Activated B cell treated with CpG ODN at 0.5 μM for 24 hours (primary cell): ENCODE measurements around the gene HCN2. TPM values are rescaled to one million over a fixed set of nuclear protein-coding genes. Genes with fewer than 3 reads are reported as not detected.

Experiments used
- ATAC-seq: fragments of 200-7000 bp; cut with Tn5 transposase; one replicate; pipeline ENCODE4 v1.10.0; 2021; ENCODE audit warnings: low read depth, mild to moderate bottlenecking, moderate library complexity
- CTCF ChIA-PET: fragments of 350-600 bp; sonication (Branson Sonifier 250); formaldehyde crosslinking; loops from one replicate; lab custom pipeline; 2021; ENCODE audit warnings: antibody characterized with exemption; lab: Charles Lee
- POLR2A ChIA-PET: fragments of 350-600 bp; sonication (Branson Sonifier 250); formaldehyde crosslinking; loops from one replicate; lab custom pipeline; 2021; ENCODE audit warnings: antibody characterized with exemption; lab: Charles Lee
- DNase-seq: peaks from one replicate; pipeline ENCODE4 v3.0.0; 2022
- H3K27ac Mint-ChIP-seq: one replicate; pipeline ENCODE4 v1.8.0; 2020; ENCODE audit warnings: mixed read lengths
- H3K27me3 Mint-ChIP-seq: one replicate; pipeline ENCODE4 v1.8.0; 2021; ENCODE audit warnings: mixed read lengths
- H3K36me3 Mint-ChIP-seq: one replicate; pipeline ENCODE4 v1.8.0; 2021; ENCODE audit warnings: low read depth, mixed read lengths
- H3K4me1 Mint-ChIP-seq: one replicate; pipeline ENCODE4 v1.8.0; 2021; ENCODE audit warnings: mixed read lengths
- H3K4me3 Mint-ChIP-seq: one replicate; pipeline ENCODE4 v1.8.0; 2020; ENCODE audit warnings: mild to moderate bottlenecking, mixed read lengths
- H3K9me3 Mint-ChIP-seq: one replicate; pipeline ENCODE4 v1.8.0; 2020; ENCODE audit warnings: mixed read lengths
- intact Hi-C: fragments of 100-400 bp; cut with micrococcal nuclease; formaldehyde crosslinking; loops from one replicate; pipeline ENCODE4 v1.15.1; 2024
- total RNA-seq: library from RNA; stranded (reverse); gene quantifications from 2 replicates; pipeline ENCODE4 v1.2.3, GENCODE V29; 2022
- TF ChIP-seq, protein P1 (sequence below): fragments of 200-600 bp; IDR thresholded peaks from one replicate; pipeline ENCODE4 v1.8.0; 2022; ENCODE audit warnings: antibody characterized with exemption, mild to moderate bottlenecking

HCN2 gene
- total RNA-seq, 1 donor from 2014 or later, result 0.13 TPM

DNA sequence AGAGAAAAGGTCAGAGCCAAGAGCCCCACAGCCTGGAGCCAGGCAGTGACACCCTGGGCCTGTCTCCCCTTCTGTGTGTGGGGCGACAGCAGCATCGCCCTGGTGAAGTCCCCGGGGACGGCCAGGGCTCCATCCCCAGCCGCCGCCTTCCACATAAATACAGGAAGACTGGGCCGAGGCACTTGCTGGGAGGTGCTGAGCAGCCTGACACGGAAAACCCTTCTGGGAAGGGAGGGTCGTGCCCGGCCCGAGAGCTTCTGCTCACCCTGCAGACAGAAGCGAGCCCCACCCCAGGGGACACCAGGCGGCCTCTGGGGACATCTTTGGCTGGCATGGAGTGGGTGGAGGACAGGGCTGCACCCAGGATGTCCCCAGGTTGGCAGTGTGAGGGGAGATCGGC lies 55.1 kb downstream of the HCN2 start:
- ChIA-PET POLR2A (no interaction called here), CTCF (no interaction called here)
- ATAC-seq (no peak), DNase-seq (no peak)
- H3K4me1 Mint-ChIP-seq, result peaks cover 15% of the 10 kb centered on the region
- H3K9me3 Mint-ChIP-seq, result no peaks in the 10 kb centered on the region
- H3K27ac Mint-ChIP-seq, result peak overlapping the region; percentile 24
- H3K36me3 Mint-ChIP-seq, result peaks cover 28% of the 10 kb centered on the region
- H3K4me3 Mint-ChIP-seq, result no peak overlapping the region
- intact Hi-C loops, result no loop called here
- H3K27me3 Mint-ChIP-seq, result no peaks in the 10 kb centered on the region
- TF ChIP-seq, protein P1, sequence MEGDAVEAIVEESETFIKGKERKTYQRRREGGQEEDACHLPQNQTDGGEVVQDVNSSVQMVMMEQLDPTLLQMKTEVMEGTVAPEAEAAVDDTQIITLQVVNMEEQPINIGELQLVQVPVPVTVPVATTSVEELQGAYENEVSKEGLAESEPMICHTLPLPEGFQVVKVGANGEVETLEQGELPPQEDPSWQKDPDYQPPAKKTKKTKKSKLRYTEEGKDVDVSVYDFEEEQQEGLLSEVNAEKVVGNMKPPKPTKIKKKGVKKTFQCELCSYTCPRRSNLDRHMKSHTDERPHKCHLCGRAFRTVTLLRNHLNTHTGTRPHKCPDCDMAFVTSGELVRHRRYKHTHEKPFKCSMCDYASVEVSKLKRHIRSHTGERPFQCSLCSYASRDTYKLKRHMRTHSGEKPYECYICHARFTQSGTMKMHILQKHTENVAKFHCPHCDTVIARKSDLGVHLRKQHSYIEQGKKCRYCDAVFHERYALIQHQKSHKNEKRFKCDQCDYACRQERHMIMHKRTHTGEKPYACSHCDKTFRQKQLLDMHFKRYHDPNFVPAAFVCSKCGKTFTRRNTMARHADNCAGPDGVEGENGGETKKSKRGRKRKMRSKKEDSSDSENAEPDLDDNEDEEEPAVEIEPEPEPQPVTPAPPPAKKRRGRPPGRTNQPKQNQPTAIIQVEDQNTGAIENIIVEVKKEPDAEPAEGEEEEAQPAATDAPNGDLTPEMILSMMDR, result no peak

DNA sequence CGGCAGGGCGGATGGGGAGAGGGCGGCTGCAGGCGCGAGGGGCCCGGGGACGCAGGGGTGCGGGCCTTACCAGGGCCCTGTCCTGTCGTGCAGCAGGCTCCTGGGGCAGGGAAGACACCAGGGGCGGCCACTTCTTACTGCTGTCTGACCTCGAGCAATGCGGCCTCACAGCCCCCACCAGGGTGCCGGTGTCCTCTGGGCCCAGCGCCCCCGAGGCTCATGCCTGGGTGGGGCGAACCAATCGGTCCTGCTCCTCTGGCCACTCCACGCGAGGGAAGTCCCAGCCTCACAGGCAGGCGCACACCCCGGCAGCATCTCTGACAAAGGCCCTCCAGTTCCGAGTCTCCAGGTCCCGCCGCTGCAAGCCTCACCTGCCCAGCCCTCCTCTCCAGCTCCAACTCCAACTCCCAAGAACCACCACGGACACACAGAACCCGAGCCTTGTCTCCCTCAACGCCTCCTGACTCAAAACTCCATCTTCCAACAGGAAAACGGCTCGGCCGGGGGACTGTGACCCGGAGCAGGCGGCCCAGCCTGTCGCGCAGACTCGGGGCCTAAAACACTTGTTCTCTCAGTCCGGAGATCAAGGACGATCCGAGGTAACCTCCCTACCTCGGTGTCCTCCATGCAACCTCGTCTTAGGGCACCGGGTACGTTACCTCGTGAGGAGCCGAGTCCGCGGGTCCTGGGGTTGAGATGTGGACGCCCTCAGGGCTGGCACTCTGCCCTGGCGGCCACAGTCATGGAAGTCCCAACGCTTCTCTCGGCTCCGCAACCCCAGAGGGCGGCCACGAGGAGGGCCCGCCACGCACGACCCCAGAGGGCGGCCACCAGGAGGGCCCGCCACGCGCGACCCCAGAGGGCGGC lies 56.5 kb downstream of the HCN2 start:
- POLR2A ChIA-PET, result no interaction called here

GRCh38 chr19:646779-647565 lies 57.3 kb downstream of the HCN2 start:
- DNase-seq (no peak), ATAC-seq (no peak)
- TF ChIP-seq, protein P1, result no peak
- no peak overlapping the region for H3K27ac Mint-ChIP-seq
- ChIA-PET CTCF (no interaction called here), POLR2A (interaction anchor here (3.6 kb wide), 1 partner anchor 14 kb away, joined by 21 read pairs; no protein-coding TSS in a partner anchor)
- H3K4me3 Mint-ChIP-seq, result no peak overlapping the region
- intact Hi-C loops, result no loop called here
- H3K36me3 Mint-ChIP-seq, result peaks cover 37% of the 10 kb centered on the region
- H3K9me3 Mint-ChIP-seq, result no peaks in the 10 kb centered on the region
- no peaks in the 10 kb centered on the region for H3K27me3 Mint-ChIP-seq
- H3K4me1 Mint-ChIP-seq, result peaks cover 13% of the 10 kb centered on the region

More for the DNA sequence above, 56.5 kb downstream of the HCN2 start:
- no peaks in the 10 kb centered on the region for H3K27me3 Mint-ChIP-seq
- H3K27ac Mint-ChIP-seq, result peak overlapping the region; percentile 30
- CTCF ChIA-PET, result no interaction called here
- intact Hi-C loops, result no loop called here
- no peak for ATAC-seq
- TF ChIP-seq, protein P1, result no peak
- peaks cover 15% of the 10 kb centered on the region for H3K4me1 Mint-ChIP-seq
- no peak overlapping the region for H3K4me3 Mint-ChIP-seq
- peaks cover 33% of the 10 kb centered on the region for H3K36me3 Mint-ChIP-seq
- H3K9me3 Mint-ChIP-seq, result no peaks in the 10 kb centered on the region
- DNase-seq, result no peak

DNA sequence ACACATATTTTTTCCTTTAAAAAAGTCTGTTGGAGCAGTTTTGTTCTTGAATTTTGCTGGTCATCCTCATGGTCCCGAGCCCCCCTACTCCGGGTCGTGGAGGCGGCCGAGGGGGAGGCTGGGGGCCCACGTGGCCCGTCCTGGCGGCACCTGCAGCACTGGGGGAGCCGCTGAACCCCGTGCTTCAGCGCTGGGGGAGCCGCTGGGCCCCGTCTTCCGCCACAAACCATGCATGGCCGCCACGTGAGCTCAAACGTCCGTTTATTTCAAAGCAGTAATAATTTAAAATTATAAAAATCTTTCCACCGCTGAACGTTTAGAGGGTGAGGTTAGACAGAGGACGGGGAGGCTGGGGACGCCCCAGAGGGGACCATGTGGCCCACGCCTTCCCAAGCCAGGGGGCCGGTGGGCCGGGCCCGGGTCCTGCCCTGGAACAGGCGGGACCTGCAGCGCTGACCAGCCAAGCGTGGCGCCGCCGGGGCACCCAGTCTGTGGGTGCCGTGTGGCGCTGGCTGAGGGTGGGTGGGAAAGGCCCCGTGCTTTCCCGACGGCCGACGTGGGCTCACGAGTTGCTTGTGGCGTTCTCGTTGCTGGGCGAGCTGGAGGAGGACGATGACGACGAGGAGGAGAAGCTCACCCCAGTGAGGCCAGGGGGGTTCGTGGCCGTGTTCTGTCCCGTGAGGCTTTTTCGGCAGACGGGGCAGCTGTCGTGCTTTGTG lies 58.0 kb downstream of the HCN2 start:
- Mint-ChIP-seq H3K27ac (peak overlapping the region; percentile 63), H3K4me3 (peak overlapping the region; percentile 50), H3K36me3 (peaks cover 37% of the 10 kb centered on the region), H3K9me3 (no peaks in the 10 kb centered on the region), H3K4me1 (peaks cover 13% of the 10 kb centered on the region), H3K27me3 (no peaks in the 10 kb centered on the region)
- DNase-seq, result no peak
- CTCF ChIA-PET, result no interaction called here
- TF ChIP-seq, protein P1, result no peak
- peak; percentile 67 for ATAC-seq
- POLR2A ChIA-PET, result interaction anchor here (1.0 to 3.6 kb wide), 2 partner anchors 13 to 14 kb away, joined by 4 to 21 read pairs; partner anchors contain the start of gene POLRMT
- intact Hi-C loops, result no loop called here
